K562 (cell line): Measurements from ENCODE around the gene POLR3GL. TPM values are rescaled to one million over a fixed set of nuclear protein-coding genes. Genes with fewer than 3 reads are reported as not detected.

ENCODE experiments used
- ARID3B ChIP-seq: fragments of 250-450 bp; sonication (Bioruptor Pico); IDR thresholded peaks from 2 replicates; pipeline ENCODE4 v1.4.0; 2020; ENCODE audit warnings: borderline replicate concordance
- DACH1 ChIP-seq: fragments of 450-650 bp; IDR thresholded peaks from 2 replicates; pipeline ENCODE4 v1.6.1; 2018; ENCODE audit not compliant: partially characterized antibody
- HDGF ChIP-seq: fragments of 450-650 bp; IDR thresholded peaks from 2 replicates; pipeline ENCODE4 v1.6.1; 2016
- ILF3 ChIP-seq: fragments of 450-650 bp; IDR thresholded peaks from 2 replicates; pipeline ENCODE4 v1.6.1; 2018; ENCODE audit warnings: antibody characterized with exemption, mild to moderate bottlenecking, moderate library complexity, borderline replicate concordance
- KLF1 ChIP-seq: fragments of 450-650 bp; IDR thresholded peaks from 2 replicates; pipeline ENCODE4 v1.6.1; 2016; ENCODE audit warnings: missing genetic modification characterization, missing compliant biosample characterization
- MCM7 ChIP-seq, 2 experiments: fragments of 450-650 bp; IDR thresholded peaks; 2 replicates each; pipeline ENCODE4 v1.6.1; 2016 to 2018
- MEF2D ChIP-seq: conservative IDR thresholded peaks from 2 replicates; pipeline ENCODE4 v1.6.1; 2016; ENCODE audit warnings: low read depth, missing genetic modification characterization, missing compliant biosample characterization
- MIER1 ChIP-seq: fragments of 450-650 bp; IDR thresholded peaks from 2 replicates; pipeline ENCODE4 v1.6.1; 2016; ENCODE audit warnings: antibody characterized with exemption, mild to moderate bottlenecking, low read depth
- NR3C1 ChIP-seq: sonication (generic); formaldehyde crosslinking; IDR thresholded peaks from 2 replicates; pipeline ENCODE4 v1.8.1; 2022; ENCODE audit warnings: missing genetic modification reagents
- RFX5 ChIP-seq: IDR thresholded peaks from 2 replicates; pipeline ENCODE4 v1.6.1; 2011; ENCODE audit warnings: low read depth, mild to moderate bottlenecking, improper control_type of control experiment, low read length
- SMAD4 ChIP-seq: fragments of 250-450 bp; sonication (Bioruptor Pico); conservative IDR thresholded peaks from 2 replicates; pipeline ENCODE4 v1.8.0; 2021; ENCODE audit warnings: inconsistent platforms, mild to moderate bottlenecking, moderate library complexity
- SRF ChIP-seq, 2 experiments: fragments of 250-450, 450-650 bp in 1 of 2; sonication (Bioruptor Pico) in 1 of 2; sonication (generic) in 1 of 2; formaldehyde crosslinking; IDR thresholded peaks; 2 replicates each; pipeline versions ENCODE4 v1.5.0 to v1.5.1; 2020 to 2022; ENCODE audit warnings: mild to moderate bottlenecking in 1 of 2, missing genetic modification reagents in 1 of 2
- TCF7 ChIP-seq: sonication (generic); IDR thresholded peaks from 2 replicates; pipeline ENCODE4 v1.6.1; 2016; ENCODE audit warnings: antibody characterized with exemption, borderline replicate concordance
- ZFP36 ChIP-seq: fragments of 150-350 bp; IDR thresholded peaks from 2 replicates; pipeline ENCODE4 v1.6.1; 2018; ENCODE audit warnings: low read length, low read depth; ENCODE audit not compliant: partially characterized antibody
- ZKSCAN3 ChIP-seq: fragments of 250-450 bp; sonication (Bioruptor Pico); IDR thresholded peaks from 2 replicates; pipeline ENCODE4 v1.4.0; 2020
- ZNF133 ChIP-seq: fragments of 250-450 bp; sonication (Bioruptor Pico); IDR thresholded peaks from 2 replicates; pipeline ENCODE4 v1.4.0; 2020; ENCODE audit warnings: mild to moderate bottlenecking
- ZNF282 ChIP-seq: sonication (generic); formaldehyde crosslinking; IDR thresholded peaks from 2 replicates; pipeline ENCODE4 v1.8.1; 2023; ENCODE audit warnings: missing genetic modification reagents
- ZNF324 ChIP-seq: fragments of 250-450 bp; sonication (Bioruptor Pico); IDR thresholded peaks from 2 replicates; pipeline ENCODE4 v1.4.0; 2020; ENCODE audit warnings: mild to moderate bottlenecking
- ZNF407 ChIP-seq: fragments of 450-650 bp; IDR thresholded peaks from 2 replicates; pipeline ENCODE4 v1.6.1; 2016; ENCODE audit warnings: low read depth
- ZNF77 ChIP-seq: fragments of 250-450 bp; sonication (Bioruptor Pico); IDR thresholded peaks from 2 replicates; pipeline ENCODE4 v1.5.0; 2020
- polyA plus RNA-seq, 8 experiments: library from polyadenylated mRNA; depleted of rRNA in 4 of 8; stranded (reverse) in 5 of 8; unstranded in 3 of 8; fragments of >200 nt; fragmentation: Nextera tagmentation in 2 of 8; fragmentation: Illumina TruSeq in 1 of 8; extraction: Ambion mirVana in 2 of 8; extraction: Trizol in 1 of 8; gene quantifications; 2 replicates each; pipeline versions ENCODE4 v1.2.1 to v1.2.3, GENCODE V29; 2011 to 2014; ENCODE audit warnings: inconsistent platforms in 1 of 8, missing spikeins in 1 of 8
- total RNA-seq, 7 experiments: library from RNA; depleted of rRNA in 6 of 7; stranded (reverse); fragments of >200 nt in 6 of 7; fragmentation: Illumina TruSeq in 2 of 7; extraction: Trizol in 2 of 7; gene quantifications; 2 replicates each; pipeline versions ENCODE4 v1.2.1 to v1.2.3, GENCODE V29; 2011 to 2021; ENCODE audit warnings: low replicate concordance in 1 of 7

The POLR3GL gene
- total and polyA plus RNA-seq, 9 of the 15 experiments (the other 6 are each of a cell fraction or from before 2014, with no cell fraction given): 14.6 to 48.4 (median 38.2) TPM

GRCh38 chr1:145991735-145992412, 27.4 kb downstream of the POLR3GL start (continued):
- TF ChIP-seq ZNF407 (no peak), MEF2D (no peak), ZNF77 (CRISPR knock-in tag) (peak; percentile 96), NR3C1 (no peak), ZNF133 (CRISPR knock-in tag) (no peak), HDGF (no peak), MIER1 (no peak), SRF (CRISPR knock-in tag; IDR thresholded peaks at IDR 0.05) (peak; percentile 13 to 75; a peak in 2 of 4 replicates), ZFP36 (no peak), ZKSCAN3 (CRISPR knock-in tag) (no peak), ARID3B (CRISPR knock-in tag) (no peak), DACH1 (no peak), ZNF324 (0 out of 2 replicates have a peak, but pooled peaks have one; percentile 31), TCF7 (no peak), MCM7 (IDR thresholded peaks at IDR 0.05) (no peak), SMAD4 (CRISPR knock-in tag) (0 out of 2 replicates have a peak, but pooled peaks have one; percentile 17), ZNF282 (no peak), KLF1 (no peak), ILF3 (peak; percentile 98), RFX5 (no peak)
